Activated CD4-positive, alpha-beta T cell treated with anti-CD3 and anti-CD28 coated beads, Interleukin-2, amount 10 ng/mL, durations not matched to agents 7 days and 5 days (primary cell): ENCODE data around the gene CCDC92. TPM values are rescaled to one million over a fixed set of nuclear protein-coding genes. Genes with fewer than 3 reads are reported as not detected.

Source experiments
- CTCF ChIA-PET: fragments of 350-600 bp; sonication (Branson Sonifier 250); formaldehyde crosslinking; loops from one replicate; lab custom pipeline; 2021; ENCODE audit warnings: antibody characterized with exemption; lab: Charles Lee
- POLR2A ChIA-PET: fragments of 350-600 bp; sonication (Branson Sonifier 250); formaldehyde crosslinking; loops from one replicate; lab custom pipeline; 2021; ENCODE audit warnings: antibody characterized with exemption; lab: Charles Lee
- DNase-seq: peaks from one replicate; pipeline ENCODE4 v3.0.0-alpha.2; 2020
- H3K27ac Mint-ChIP-seq: one replicate; pipeline ENCODE4 v1.8.0; 2021; ENCODE audit warnings: mild to moderate bottlenecking, moderate library complexity, mixed read lengths
- H3K27me3 Mint-ChIP-seq: one replicate; pipeline ENCODE4 v1.8.0; 2021; ENCODE audit warnings: mixed read lengths
- H3K36me3 Mint-ChIP-seq: one replicate; pipeline ENCODE4 v1.8.0; 2021; ENCODE audit warnings: low read depth, mixed read lengths
- H3K4me1 Mint-ChIP-seq: one replicate; pipeline ENCODE4 v1.8.0; 2021; ENCODE audit warnings: mixed read lengths
- H3K4me3 Mint-ChIP-seq: one replicate; pipeline ENCODE4 v1.8.0; 2021; ENCODE audit warnings: mild to moderate bottlenecking, moderate library complexity, mixed read lengths
- H3K9me3 Mint-ChIP-seq: one replicate; pipeline ENCODE4 v1.8.0; 2021; ENCODE audit warnings: mixed read lengths
- total RNA-seq, 2 experiments: library from RNA; stranded (reverse); gene quantifications; one replicate each; pipeline ENCODE4 v1.2.3, GENCODE V29; 2021

Gene CCDC92
- 10 to 100 TPM; 27.9 to 28.8 TPM for total RNA-seq

- no peaks in the 10 kb centered on the region for H3K9me3 Mint-ChIP-seq
- peak within 1 kb of the TSS; percentile 86 for H3K27ac Mint-ChIP-seq
- ChIA-PET POLR2A (interaction anchor here (1.0 kb wide), 1 partner anchor 27 kb away, joined by 3 read pairs; no protein-coding TSS in a partner anchor), CTCF (no interaction called here)
- H3K36me3 Mint-ChIP-seq, result peaks cover 17% of the 10 kb centered on the region
- peak; percentile 93 for DNase-seq
- H3K4me3 Mint-ChIP-seq, result peak within 1 kb of the TSS; percentile 83
- peaks cover 36% of the 10 kb centered on the region for H3K4me1 Mint-ChIP-seq
- no peaks in the 10 kb centered on the region for H3K27me3 Mint-ChIP-seq
These were observed at the start of gene CCDC92, which contains the start of gene ZNF664 for GRCh38 chr12:123972457-123973401. Gene CCDC92, minus strand, starts transcription at chr12:123972831. Its CDS starts 28,526 bp downstream, at chr12:123944305. Gene ZNF664, plus strand, starts transcription at chr12:123973215. Its CDS starts 38,930 bp downstream, at chr12:124012145.

GRCh38 chr12:124022161-124022560, 49.5 kb upstream of the CCDC92 start:
- CTCF ChIA-PET, result interaction anchor here (0.6 kb wide), 1 partner anchor 622 kb away, joined by 4 read pairs; no protein-coding TSS in a partner anchor
- H3K36me3 Mint-ChIP-seq, result no peaks in the 10 kb centered on the region

GRCh38 chr12:124021007-124021406, 48.4 kb upstream of the CCDC92 start:
- peaks cover 2% of the 10 kb centered on the region for H3K4me1 Mint-ChIP-seq
- POLR2A ChIA-PET, result no interaction called here
- H3K4me3 Mint-ChIP-seq, result no peak overlapping the region
- no peaks in the 10 kb centered on the region for H3K36me3 Mint-ChIP-seq
- DNase-seq, result no peak
- no peaks in the 10 kb centered on the region for H3K27me3 Mint-ChIP-seq
- CTCF ChIA-PET, result no interaction called here
- H3K27ac Mint-ChIP-seq, result no peak overlapping the region
- no peaks in the 10 kb centered on the region for H3K9me3 Mint-ChIP-seq

More at GRCh38 chr12:124022161-124022560, 49.5 kb upstream of the CCDC92 start:
- H3K9me3 Mint-ChIP-seq, result no peaks in the 10 kb centered on the region
- H3K4me3 Mint-ChIP-seq, result no peak overlapping the region
- H3K27ac Mint-ChIP-seq, result no peak overlapping the region
- DNase-seq, result no peak
- H3K4me1 Mint-ChIP-seq, result peaks cover 2% of the 10 kb centered on the region
- H3K27me3 Mint-ChIP-seq, result no peaks in the 10 kb centered on the region
- POLR2A ChIA-PET, result no interaction called here

DNA sequence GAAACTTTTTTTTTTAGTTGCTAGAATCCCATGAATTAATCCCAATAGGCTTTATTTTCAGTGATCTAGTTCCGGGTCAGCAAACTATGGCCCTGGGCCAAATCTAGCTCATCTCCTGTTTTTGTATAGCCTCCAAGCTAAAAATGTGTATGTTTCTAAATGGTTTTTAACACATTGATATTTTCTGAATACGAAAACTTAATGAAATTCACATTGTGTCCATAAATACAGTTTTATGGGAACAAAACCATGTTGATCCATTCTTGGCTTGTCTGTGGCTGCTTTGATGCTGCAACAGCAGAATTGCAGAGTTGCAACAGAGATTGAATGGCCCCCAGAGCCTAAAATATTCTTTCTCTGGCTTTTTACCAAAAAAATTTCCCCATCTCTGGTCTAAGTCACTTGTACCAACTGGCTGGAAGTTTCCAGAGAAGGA, 47.9 kb upstream of the CCDC92 start:
- Mint-ChIP-seq H3K27me3 (no peaks in the 10 kb centered on the region), H3K4me1 (peaks cover 2% of the 10 kb centered on the region), H3K4me3 (no peak overlapping the region), H3K36me3 (no peaks in the 10 kb centered on the region), H3K9me3 (no peaks in the 10 kb centered on the region), H3K27ac (no peak overlapping the region)
- ChIA-PET CTCF (interaction anchor here (1.9 kb wide), 1 partner anchor 16 kb away, joined by 4 read pairs; no protein-coding TSS in a partner anchor), POLR2A (no interaction called here)
- no peak for DNase-seq

DNA sequence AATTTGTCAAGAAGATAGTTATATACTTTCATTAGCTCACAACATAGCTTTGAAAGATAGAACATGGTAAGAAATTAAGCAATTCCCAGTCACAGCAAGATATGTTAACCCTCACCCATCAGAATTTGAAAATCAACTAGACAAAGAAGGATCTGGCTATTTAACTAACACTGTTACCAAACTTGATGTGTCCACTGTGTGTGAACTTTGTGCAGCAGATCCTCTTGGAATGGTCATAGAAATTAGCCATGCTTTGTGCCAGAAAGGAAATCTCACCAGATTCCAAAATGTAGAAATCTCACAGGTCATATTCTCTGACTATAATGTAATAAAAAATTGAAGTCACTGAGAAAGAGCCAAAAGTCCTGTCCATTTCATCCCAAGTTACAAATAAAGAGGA, 46.5 kb upstream of the CCDC92 start:
- no peaks in the 10 kb centered on the region for H3K27me3 Mint-ChIP-seq
- POLR2A ChIA-PET, result no interaction called here
- CTCF ChIA-PET, result interaction anchor here (1.2 to 1.9 kb wide), 2 partner anchors 15 to 175 kb away, joined by 3 to 4 read pairs; no protein-coding TSS in a partner anchor
- H3K36me3 Mint-ChIP-seq, result peaks cover 5% of the 10 kb centered on the region
- no peak overlapping the region for H3K4me3 Mint-ChIP-seq
- H3K27ac Mint-ChIP-seq, result no peak overlapping the region
- DNase-seq, result no peak
- no peaks in the 10 kb centered on the region for H3K9me3 Mint-ChIP-seq
- peaks cover 1% of the 10 kb centered on the region for H3K4me1 Mint-ChIP-seq

GRCh38 chr12:124018539-124018938, 45.9 kb upstream of the CCDC92 start:
- peaks cover 5% of the 10 kb centered on the region for H3K36me3 Mint-ChIP-seq
- no peak overlapping the region for H3K4me3 Mint-ChIP-seq
- CTCF ChIA-PET, result interaction anchor here (1.2 to 1.9 kb wide), 2 partner anchors 14 to 174 kb away, joined by 3 to 4 read pairs; no protein-coding TSS in a partner anchor

DNA sequence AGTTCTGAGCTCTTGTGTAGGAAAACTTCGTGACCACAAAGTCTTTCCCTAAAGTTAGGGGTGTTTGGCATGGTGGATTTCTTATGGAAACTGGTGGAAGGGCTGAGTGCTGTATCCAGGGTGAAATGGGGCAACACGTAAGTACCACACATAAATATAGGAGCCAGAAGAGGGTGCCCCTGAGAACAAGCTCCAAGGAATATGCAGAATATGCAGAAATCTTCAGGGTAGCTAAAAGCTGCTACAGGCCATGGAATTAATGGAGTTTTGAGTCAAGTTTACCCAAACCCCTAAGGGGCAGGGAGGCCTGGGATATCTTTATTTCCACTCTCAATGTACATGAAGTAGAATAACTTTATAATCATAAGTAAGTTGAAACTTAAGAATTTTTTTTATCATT, 44.4 kb upstream of the CCDC92 start:
- Mint-ChIP-seq H3K27me3 (no peaks in the 10 kb centered on the region), H3K27ac (no peak overlapping the region), H3K9me3 (no peaks in the 10 kb centered on the region), H3K36me3 (peaks cover 18% of the 10 kb centered on the region), H3K4me3 (no peak overlapping the region), H3K4me1 (no peaks in the 10 kb centered on the region)
- DNase-seq, result no peak
- ChIA-PET POLR2A (no interaction called here), CTCF (no interaction called here)

More at GRCh38 chr12:124018539-124018938, 45.9 kb upstream of the CCDC92 start:
- POLR2A ChIA-PET, result interaction anchor here (0.6 kb wide), 1 partner anchor 310 kb away, joined by 5 read pairs; no protein-coding TSS in a partner anchor
- DNase-seq, result no peak
- Mint-ChIP-seq H3K9me3 (no peaks in the 10 kb centered on the region), H3K27me3 (no peaks in the 10 kb centered on the region), H3K27ac (no peak overlapping the region), H3K4me1 (no peaks in the 10 kb centered on the region)

- H3K27me3 Mint-ChIP-seq, result no peaks in the 10 kb centered on the region
- ChIA-PET CTCF (interaction anchor here (0.7 to 1.6 kb wide), 3 partner anchors 8 to 182 kb away, joined by 3 to 4 read pairs (median 3); no protein-coding TSS in a partner anchor), POLR2A (no interaction called here)
- no peak overlapping the region for H3K27ac Mint-ChIP-seq
- H3K9me3 Mint-ChIP-seq, result no peaks in the 10 kb centered on the region
- peaks cover 2% of the 10 kb centered on the region for H3K4me1 Mint-ChIP-seq
- H3K4me3 Mint-ChIP-seq, result no peak overlapping the region
- peaks cover 25% of the 10 kb centered on the region for H3K36me3 Mint-ChIP-seq
- DNase-seq, result no peak
These were observed 43.1 kb upstream of the CCDC92 start for GRCh38 chr12:124015494-124016461.

DNA sequence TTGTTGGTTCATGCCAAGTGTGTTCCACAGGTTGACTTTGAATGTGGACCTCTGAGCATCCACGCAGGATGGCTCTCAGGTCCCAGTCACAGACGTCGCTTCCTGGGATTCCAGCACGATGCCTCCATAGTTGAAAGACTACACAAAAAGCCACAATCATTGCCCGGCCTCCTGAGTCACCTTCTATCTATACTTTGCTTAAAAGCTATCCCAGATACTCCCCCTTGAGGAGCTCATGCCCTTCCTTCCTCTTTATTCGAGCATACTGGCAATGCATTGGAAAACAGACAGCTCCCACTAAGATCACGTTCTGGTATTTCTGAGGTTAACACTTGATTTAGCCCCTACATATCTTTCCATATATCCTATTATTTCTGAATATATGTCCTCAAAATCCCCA, 40.4 kb upstream of the CCDC92 start:
- Mint-ChIP-seq H3K27me3 (no peaks in the 10 kb centered on the region), H3K27ac (no peak overlapping the region), H3K4me1 (peaks cover 12% of the 10 kb centered on the region), H3K36me3 (peaks cover 28% of the 10 kb centered on the region), H3K4me3 (no peak overlapping the region), H3K9me3 (no peaks in the 10 kb centered on the region)
- DNase-seq, result no peak
- POLR2A ChIA-PET, result no interaction called here
- CTCF ChIA-PET, result interaction anchor here (0.6 kb wide), 1 partner anchor 268 kb away, joined by 3 read pairs; no protein-coding TSS in a partner anchor

DNA sequence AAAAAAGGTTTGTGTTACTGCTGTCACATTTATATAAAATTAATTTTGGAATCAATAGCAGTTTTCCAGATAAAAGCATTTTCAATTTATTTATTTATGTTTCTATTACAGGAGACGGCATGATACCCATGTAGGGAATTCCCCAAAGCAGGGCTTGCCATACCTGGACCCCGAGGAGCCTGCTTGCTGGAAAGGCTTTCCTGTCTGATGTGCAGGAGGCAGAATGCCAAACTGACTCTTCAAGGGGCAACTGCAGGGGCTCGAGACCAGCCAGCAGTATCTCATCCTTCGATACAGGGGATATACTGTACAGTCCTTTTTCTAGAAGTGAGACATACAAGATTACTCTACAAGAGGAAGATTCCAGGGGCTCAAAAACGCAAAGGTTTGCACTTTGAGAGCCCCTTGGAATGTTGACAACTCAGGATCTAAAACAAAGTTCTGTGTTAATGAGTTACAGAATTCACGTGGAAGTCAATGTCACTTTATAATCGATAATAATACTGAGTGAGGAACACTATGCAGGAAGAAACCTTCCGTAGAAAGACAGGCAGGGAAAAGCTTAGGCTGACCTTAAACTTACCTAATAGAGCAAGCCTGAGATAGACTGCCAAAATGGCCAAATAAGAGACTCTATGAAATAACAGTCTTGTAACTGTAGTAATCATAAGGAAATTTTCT, 38.9 kb upstream of the CCDC92 start:
- peaks cover 34% of the 10 kb centered on the region for H3K36me3 Mint-ChIP-seq
- no peak overlapping the region for H3K4me3 Mint-ChIP-seq
- no peaks in the 10 kb centered on the region for H3K9me3 Mint-ChIP-seq
- H3K27me3 Mint-ChIP-seq, result no peaks in the 10 kb centered on the region
- no peak overlapping the region for H3K27ac Mint-ChIP-seq
- H3K4me1 Mint-ChIP-seq, result peaks cover 27% of the 10 kb centered on the region
- CTCF ChIA-PET, result no interaction called here
- POLR2A ChIA-PET, result no interaction called here
- no peak for DNase-seq

GRCh38 chr12:124010687-124011086, 38.1 kb upstream of the CCDC92 start:
- Mint-ChIP-seq H3K4me3 (no peak overlapping the region), H3K27me3 (no peaks in the 10 kb centered on the region), H3K9me3 (no peaks in the 10 kb centered on the region), H3K27ac (no peak overlapping the region), H3K36me3 (peaks cover 36% of the 10 kb centered on the region), H3K4me1 (peaks cover 35% of the 10 kb centered on the region)
- ChIA-PET CTCF (interaction anchor here (0.7 kb wide), 1 partner anchor 22 kb away, joined by 3 read pairs; no protein-coding TSS in a partner anchor), POLR2A (no interaction called here)
- DNase-seq, result no peak
